ENCODE results near the gene THOC3. TPM values are rescaled to one million over a fixed set of nuclear protein-coding genes. Genes with fewer than 3 reads are reported as not detected.
"Not testable (repeated sequence)": the region's sequence is repeated elsewhere in the genome, so short reads cannot be mapped to it uniquely, and the experiment has no call there.

The THOC3 gene
- total RNA-seq, 1 donor from 2014 or later, result 102 TPM

DNA sequence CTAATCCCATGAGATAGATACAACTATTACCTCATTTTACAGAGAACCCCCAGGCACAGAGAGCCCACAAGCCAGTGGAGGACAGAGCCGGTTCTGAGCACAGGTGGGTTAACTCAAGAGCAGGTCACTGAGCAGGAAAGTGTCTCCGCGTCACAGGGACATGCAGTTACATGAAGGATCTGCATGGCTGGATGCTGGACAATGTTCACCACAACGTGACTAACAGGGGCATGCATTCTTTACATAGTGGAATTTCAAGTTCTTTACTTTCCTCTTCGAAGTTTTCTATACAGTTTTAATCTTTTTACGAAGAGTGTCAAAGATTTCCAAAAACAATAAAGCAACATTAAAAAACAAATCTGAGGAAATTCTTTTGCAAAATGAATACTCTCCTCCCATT lies 7.9 kb downstream of the THOC3 start:
- DNase-seq; H3K4me3 Mint-ChIP-seq; H3K9me3 Mint-ChIP-seq; H3K27ac Mint-ChIP-seq; H3K27me3 Mint-ChIP-seq; intact Hi-C loops (cut with micrococcal nuclease); H3K4me1 Mint-ChIP-seq: not testable (repeated sequence)
- H3K36me3 Mint-ChIP-seq (ENCODE audit: low read depth), result peaks cover 12% of the 10 kb centered on the region

DNA sequence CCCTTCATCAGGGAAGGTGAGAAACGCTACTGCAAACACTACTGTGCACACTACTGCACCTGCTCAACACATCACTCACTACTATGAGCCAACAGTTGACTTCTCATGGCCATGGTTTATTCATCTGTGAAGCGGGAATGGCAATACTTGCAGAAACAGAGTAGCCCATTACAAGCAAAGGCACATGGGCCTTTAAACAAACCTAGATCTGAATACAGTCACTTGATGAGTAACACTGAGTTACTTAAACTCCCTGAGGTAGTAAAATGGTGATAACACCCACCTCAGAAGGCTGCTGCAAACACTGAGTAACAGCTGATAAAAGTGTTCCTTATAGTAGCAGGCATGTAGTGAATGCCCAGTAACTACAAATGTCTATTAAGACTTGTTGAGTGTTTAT lies 9.6 kb downstream of the THOC3 start:
- H3K36me3 Mint-ChIP-seq (ENCODE audit: low read depth); H3K9me3 Mint-ChIP-seq; H3K27ac Mint-ChIP-seq; intact Hi-C loops (cut with micrococcal nuclease); H3K4me1 Mint-ChIP-seq; DNase-seq; H3K27me3 Mint-ChIP-seq; H3K4me3 Mint-ChIP-seq: not testable (repeated sequence)

DNA sequence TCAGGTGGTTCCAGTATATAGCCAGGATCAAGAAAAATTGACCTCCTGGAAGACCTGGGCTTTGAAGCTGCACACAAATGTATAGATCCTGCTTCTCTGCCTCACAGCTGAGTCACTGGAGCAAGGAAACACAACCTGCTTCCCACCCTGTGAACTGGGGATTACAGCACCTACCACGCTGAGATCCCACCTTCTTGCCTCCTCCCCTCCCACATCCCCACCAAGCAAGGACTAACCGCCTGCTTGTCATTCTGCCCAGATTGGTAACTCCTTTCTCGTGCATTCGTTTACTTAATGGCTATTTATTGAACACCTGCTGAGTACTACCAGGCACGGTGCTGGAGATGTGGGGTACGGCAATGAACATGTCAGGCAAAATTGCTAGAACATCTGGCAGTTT lies 14.0 kb downstream of the THOC3 start:
- not testable (repeated sequence) for H3K9me3 Mint-ChIP-seq

GRCh38 chr5:175952810-175953209 lies 15.3 kb downstream of the THOC3 start:
- H3K27ac Mint-ChIP-seq; DNase-seq; H3K36me3 Mint-ChIP-seq (ENCODE audit: low read depth); intact Hi-C loops (cut with micrococcal nuclease); H3K4me1 Mint-ChIP-seq; H3K4me3 Mint-ChIP-seq; H3K9me3 Mint-ChIP-seq; H3K27me3 Mint-ChIP-seq: not testable (repeated sequence)

More for the DNA sequence above, 14.0 kb downstream of the THOC3 start:
- H3K27ac Mint-ChIP-seq; DNase-seq; H3K4me3 Mint-ChIP-seq; H3K27me3 Mint-ChIP-seq; H3K36me3 Mint-ChIP-seq (ENCODE audit: low read depth); intact Hi-C loops (cut with micrococcal nuclease); H3K4me1 Mint-ChIP-seq: not testable (repeated sequence)

GRCh38 chr5:175951339-175951969 lies 16.7 kb downstream of the THOC3 start:
- DNase-seq; intact Hi-C loops (cut with micrococcal nuclease); H3K4me1 Mint-ChIP-seq; H3K36me3 Mint-ChIP-seq (ENCODE audit: low read depth); H3K4me3 Mint-ChIP-seq; H3K27ac Mint-ChIP-seq; H3K9me3 Mint-ChIP-seq; H3K27me3 Mint-ChIP-seq: not testable (repeated sequence)

- H3K4me3 Mint-ChIP-seq; H3K9me3 Mint-ChIP-seq; H3K4me1 Mint-ChIP-seq; H3K27ac Mint-ChIP-seq; H3K27me3 Mint-ChIP-seq; DNase-seq; H3K36me3 Mint-ChIP-seq (ENCODE audit: low read depth); intact Hi-C loops (cut with micrococcal nuclease): not testable (repeated sequence)
Measured at GRCh38 chr5:175948329-175949108, 19.6 kb downstream of the THOC3 start.

DNA sequence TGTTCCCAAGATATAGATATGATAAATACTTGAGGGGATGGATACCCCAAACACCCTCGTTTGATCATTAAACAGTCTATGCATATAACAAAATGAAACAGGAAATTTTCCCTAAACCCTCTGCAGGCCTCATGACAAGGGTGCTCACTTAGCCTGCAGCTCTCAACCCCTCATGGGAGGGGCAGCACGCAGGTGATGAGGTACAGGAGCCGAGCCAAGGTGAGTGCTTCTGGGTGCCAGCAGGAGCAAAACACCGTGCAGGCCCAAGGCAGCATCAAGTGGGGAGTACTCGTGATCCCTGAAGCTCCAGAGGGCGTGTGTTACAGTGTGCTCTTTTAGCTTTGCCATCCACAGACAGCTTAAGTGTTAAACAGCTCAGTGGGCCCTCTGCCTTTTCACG lies 24.9 kb downstream of the THOC3 start:
- H3K4me3 Mint-ChIP-seq; H3K36me3 Mint-ChIP-seq (ENCODE audit: low read depth); H3K9me3 Mint-ChIP-seq; H3K27ac Mint-ChIP-seq; intact Hi-C loops (cut with micrococcal nuclease); H3K4me1 Mint-ChIP-seq; DNase-seq; H3K27me3 Mint-ChIP-seq: not testable (repeated sequence)

- DNase-seq; H3K4me3 Mint-ChIP-seq; H3K4me1 Mint-ChIP-seq; H3K27me3 Mint-ChIP-seq; H3K36me3 Mint-ChIP-seq (ENCODE audit: low read depth); intact Hi-C loops (cut with micrococcal nuclease); H3K27ac Mint-ChIP-seq; H3K9me3 Mint-ChIP-seq: not testable (repeated sequence)
Measured at GRCh38 chr5:175940632-175941031, 27.5 kb downstream of the THOC3 start.

DNA sequence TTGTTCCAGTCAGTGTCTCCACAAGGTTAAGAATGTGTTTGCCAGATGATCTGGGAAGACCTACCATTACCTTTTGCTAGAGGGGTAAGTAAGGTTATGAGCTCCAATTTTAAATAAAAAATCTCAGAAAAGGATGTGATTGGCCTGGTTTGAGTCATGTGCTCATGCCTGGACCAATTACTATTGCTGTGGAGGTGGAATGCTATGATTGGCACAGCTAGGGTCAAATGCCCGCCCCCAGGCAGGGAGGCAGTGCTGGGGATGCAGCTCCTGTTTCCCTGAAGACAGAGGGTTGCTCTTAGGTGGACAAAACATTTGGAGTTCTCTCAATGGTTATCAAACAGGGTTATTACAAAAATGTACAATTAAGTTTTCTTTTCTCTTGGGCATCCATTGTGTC lies 29.6 kb downstream of the THOC3 start:
- H3K4me3 Mint-ChIP-seq; H3K36me3 Mint-ChIP-seq (ENCODE audit: low read depth); DNase-seq; intact Hi-C loops (cut with micrococcal nuclease); H3K27me3 Mint-ChIP-seq; H3K4me1 Mint-ChIP-seq; H3K9me3 Mint-ChIP-seq; H3K27ac Mint-ChIP-seq: not testable (repeated sequence)

DNA sequence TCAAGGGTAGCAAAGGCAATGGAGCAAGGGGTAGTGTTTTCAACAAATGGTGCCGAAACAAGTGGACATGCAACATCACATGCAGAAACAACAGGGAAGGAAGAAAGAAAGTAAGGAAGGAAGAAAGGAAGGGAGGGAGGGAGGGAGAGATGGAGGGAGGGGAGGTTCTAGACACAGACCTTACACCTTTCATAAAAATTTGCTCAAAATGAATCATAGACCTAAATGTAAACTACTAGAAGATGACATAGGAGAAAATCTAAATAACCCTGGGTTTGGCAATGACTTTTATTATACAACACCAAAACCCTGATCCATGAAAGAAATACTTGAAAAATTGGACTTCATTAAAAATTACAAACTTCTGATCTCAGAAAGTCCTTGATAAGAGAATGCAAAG lies 39.4 kb downstream of the THOC3 start:
- DNase-seq; intact Hi-C loops (cut with micrococcal nuclease); H3K4me3 Mint-ChIP-seq; H3K27ac Mint-ChIP-seq; H3K27me3 Mint-ChIP-seq; H3K4me1 Mint-ChIP-seq; H3K9me3 Mint-ChIP-seq; H3K36me3 Mint-ChIP-seq (ENCODE audit: low read depth): not testable (repeated sequence)

DNA sequence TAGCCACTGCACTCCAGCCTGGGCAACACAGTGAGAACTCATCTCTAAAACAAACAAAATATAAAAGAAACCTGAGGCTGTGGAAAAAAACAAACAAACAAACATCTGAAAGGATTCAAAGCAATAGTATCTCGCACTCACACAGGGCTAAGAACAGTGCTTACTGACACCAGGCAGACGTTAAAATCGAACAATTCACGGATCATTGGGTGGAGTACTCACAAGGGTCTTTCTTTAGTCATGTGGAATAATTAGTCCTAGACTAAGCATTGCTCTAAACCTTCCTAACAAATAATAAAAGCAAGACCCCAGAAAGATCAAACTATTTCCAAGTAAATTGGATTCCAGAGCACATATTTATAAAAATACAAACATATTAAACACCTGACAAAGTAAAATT lies 43.0 kb downstream of the THOC3 start:
- DNase-seq; H3K27ac Mint-ChIP-seq; intact Hi-C loops (cut with micrococcal nuclease); H3K4me1 Mint-ChIP-seq; H3K4me3 Mint-ChIP-seq; H3K36me3 Mint-ChIP-seq (ENCODE audit: low read depth); H3K27me3 Mint-ChIP-seq; H3K9me3 Mint-ChIP-seq: not testable (repeated sequence)

- Mint-ChIP-seq H3K36me3 (ENCODE audit: low read depth) (peaks cover 7% of the 10 kb centered on the region), H3K27ac (no peak overlapping the region), H3K4me3 (no peak overlapping the region), H3K9me3 (no peaks in the 10 kb centered on the region), H3K4me1 (peaks cover 2% of the 10 kb centered on the region), H3K27me3 (no peaks in the 10 kb centered on the region)
- intact Hi-C loops (cut with micrococcal nuclease), result no loop called here
- DNase-seq, result no peak
Measured at GRCh38 chr5:175922192-175922885, 45.8 kb downstream of the THOC3 start.

- Mint-ChIP-seq H3K4me1 (peaks cover 2% of the 10 kb centered on the region), H3K27me3 (no peaks in the 10 kb centered on the region), H3K27ac (no peak overlapping the region), H3K36me3 (ENCODE audit: low read depth) (peaks cover 9% of the 10 kb centered on the region), H3K9me3 (no peaks in the 10 kb centered on the region), H3K4me3 (no peak overlapping the region)
- no peak for DNase-seq
- intact Hi-C loops (cut with micrococcal nuclease), result no loop called here
Measured at GRCh38 chr5:175921061-175921730, 46.9 kb downstream of the THOC3 start.

GRCh38 chr5:175920231-175920811 lies 47.8 kb downstream of the THOC3 start:
- Mint-ChIP-seq H3K27me3 (no peaks in the 10 kb centered on the region), H3K4me3 (no peak overlapping the region), H3K27ac (no peak overlapping the region), H3K9me3 (no peaks in the 10 kb centered on the region), H3K36me3 (ENCODE audit: low read depth) (peaks cover 9% of the 10 kb centered on the region), H3K4me1 (peaks cover 3% of the 10 kb centered on the region)
- no peak for DNase-seq
- intact Hi-C loops (cut with micrococcal nuclease), result no loop called here
